Naive thymus-derived CD8-positive, alpha-beta T cell (primary cell): Measurements from ENCODE around the gene ABCF2. TPM values are rescaled to one million over a fixed set of nuclear protein-coding genes. Genes with fewer than 3 reads are reported as not detected.

ENCODE experiments used
- ATAC-seq, 2 donors: fragments of 150-1000 bp; cut with Tn5 transposase in 1 of 2; sonication (Bioruptor Pico), chemical (Tn5 transposase) in 1 of 2; 1 replicate in 1 of 2; 2 replicates in 1 of 2; pipeline ENCODE4 v1.10.0; 2021; ENCODE audit warnings: mild to moderate bottlenecking in 2 of 2, moderate library complexity in 2 of 2
- POLR2A ChIA-PET: fragments of 350-600 bp; sonication (Branson Sonifier 250); formaldehyde crosslinking; loops from one replicate; lab custom pipeline; 2021; ENCODE audit warnings: antibody characterized with exemption; lab: Charles Lee
- DNase-seq, 10 donors: peaks; one replicate each; pipeline versions ENCODE4 v3.0.0 to v3.0.0-alpha.2; 2020 to 2022
- H3K27ac Mint-ChIP-seq, 10 donors: one replicate each; pipeline ENCODE4 v1.8.0; 2020 to 2022; ENCODE audit warnings: mild to moderate bottlenecking in 10 of 10, mixed read lengths in 10 of 10, moderate library complexity in 4 of 10, inconsistent platforms in 1 of 10
- H3K27me3 Mint-ChIP-seq, 5 donors: one replicate each; pipeline ENCODE4 v1.8.0; 2021 to 2022; ENCODE audit warnings: mixed read lengths in 5 of 5
- H3K36me3 Mint-ChIP-seq, 3 donors: one replicate each; pipeline ENCODE4 v1.8.0; 2020 to 2022; ENCODE audit warnings: mixed read lengths in 3 of 3, mild to moderate bottlenecking in 2 of 3, inconsistent platforms in 1 of 3
- H3K4me1 Mint-ChIP-seq, 4 donors: one replicate each; pipeline ENCODE4 v1.8.0; 2021 to 2022; ENCODE audit warnings: mixed read lengths in 4 of 4
- H3K4me3 Mint-ChIP-seq, 10 donors: one replicate each; pipeline ENCODE4 v1.8.0; 2020 to 2022; ENCODE audit warnings: mild to moderate bottlenecking in 10 of 10, mixed read lengths in 10 of 10, moderate library complexity in 6 of 10, inconsistent platforms in 1 of 10
- H3K9me3 Mint-ChIP-seq, 9 donors: one replicate each; pipeline ENCODE4 v1.8.0; 2020 to 2022; ENCODE audit warnings: mixed read lengths in 9 of 9, mild to moderate bottlenecking in 3 of 9, inconsistent platforms in 1 of 9, moderate library complexity in 1 of 9
- polyA plus RNA-seq, 3 donors: library from polyadenylated mRNA; unstranded; fragments of 300-500 nt; fragmentation: Illumina TruSeq; gene quantifications; one replicate each; pipeline ENCODE4 v1.2.3, GENCODE V29; 2021
- total RNA-seq, 8 experiments: library from RNA in 2 of 8; stranded (reverse) in 2 of 8; gene quantifications; one replicate each; pipeline ENCODE4 v1.2.3 and lab custom pipeline; 2021 to 2026

The ABCF2 gene
- total and polyA plus RNA-seq, 5 experiments from 2014 or later: 23.0 to 40.4 (median 31.6) TPM

DNA sequence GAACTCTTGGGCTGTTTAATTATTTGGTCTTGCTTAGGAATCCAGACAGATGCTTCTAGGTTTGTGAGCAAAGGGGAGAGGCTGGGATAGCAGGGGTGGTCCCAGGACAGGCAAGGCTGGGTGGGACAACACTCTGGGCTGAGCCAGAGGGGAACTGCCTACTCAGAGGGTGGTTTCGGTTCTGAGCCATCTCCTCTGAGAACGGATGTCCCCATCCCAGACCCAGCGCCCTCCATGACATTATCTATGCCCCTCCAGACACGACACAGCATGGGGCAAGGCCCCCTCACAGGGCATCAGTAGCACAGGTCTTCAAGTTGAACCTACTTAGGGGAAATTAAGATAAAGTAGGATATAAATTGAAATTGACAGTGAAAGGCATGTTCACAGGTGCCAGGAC is 47.1 kb downstream of the ABCF2 start:
- Mint-ChIP-seq H3K4me3 (no peak overlapping the region), H3K9me3 (no peaks in the 10 kb centered on the region), H3K4me1 (no peaks in the 10 kb centered on the region), H3K27me3 (peaks cover 13 to 48% (median 17%) of the 10 kb centered on the region in 5 donors), H3K36me3 (no peaks in the 10 kb centered on the region), H3K27ac (no peak overlapping the region)
- POLR2A ChIA-PET: no interaction called here
- DNase-seq (peak in 1 of 10 donors; percentile 58), ATAC-seq (no peak)

DNA sequence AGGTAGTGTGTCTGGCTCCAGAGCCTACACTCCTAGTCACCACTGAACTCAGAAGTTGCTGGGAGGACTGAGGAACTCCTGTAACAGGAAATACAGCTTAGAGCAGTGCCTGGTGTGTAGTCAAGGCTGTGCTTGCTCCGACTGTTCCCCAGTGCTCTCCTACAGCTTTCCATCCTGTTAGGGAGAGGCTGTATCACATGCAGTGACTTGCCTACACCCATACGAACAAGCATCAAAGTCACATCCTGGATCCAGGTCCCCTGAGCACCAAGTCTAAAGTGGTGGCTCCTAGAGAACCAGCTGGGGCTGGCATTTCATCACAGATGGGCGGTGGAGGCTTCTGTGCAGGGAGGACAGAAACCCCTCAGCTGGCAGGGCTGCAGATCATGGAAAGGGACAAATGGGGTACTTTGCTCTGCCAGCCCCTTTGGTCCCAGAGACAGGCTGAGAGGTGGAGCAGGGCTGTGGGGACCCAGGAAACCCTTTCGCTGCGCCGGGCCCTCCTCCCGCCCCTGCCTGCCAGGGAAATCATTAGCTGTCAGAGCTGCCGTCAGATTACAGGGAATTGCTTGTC is 47.6 kb downstream of the ABCF2 start:
- DNase-seq: peak in 1 of 10 donors; percentile 50
- Mint-ChIP-seq H3K27me3 (peaks cover 13 to 51% (median 17%) of the 10 kb centered on the region in 5 donors), H3K9me3 (no peaks in the 10 kb centered on the region), H3K36me3 (no peaks in the 10 kb centered on the region), H3K4me1 (peaks cover 0 to 2% (median 0%) of the 10 kb centered on the region in 4 donors), H3K27ac (no peak overlapping the region), H3K4me3 (no peak overlapping the region)
- ATAC-seq: no peak
- POLR2A ChIA-PET: no interaction called here

DNA sequence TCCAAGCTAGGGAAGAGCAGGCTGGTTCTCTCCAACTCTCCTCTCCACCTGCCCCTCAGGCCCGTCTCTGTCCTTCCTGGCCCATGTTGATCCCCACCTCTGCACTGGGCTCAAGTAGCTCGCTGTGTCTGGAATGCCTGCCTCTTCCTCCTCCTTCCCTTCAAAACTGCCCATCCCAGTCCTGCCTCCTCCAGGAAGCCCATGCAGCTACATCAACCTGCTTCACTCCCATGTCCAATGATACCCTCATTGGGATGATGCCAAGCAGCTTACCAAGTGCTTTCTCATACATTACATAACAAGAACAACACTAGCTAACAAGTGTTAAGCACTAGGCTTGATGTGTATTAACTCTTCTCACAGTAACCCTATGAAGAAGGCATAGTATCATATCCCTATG is 48.2 kb downstream of the ABCF2 start:
- H3K4me3 Mint-ChIP-seq: no peak overlapping the region
- DNase-seq: peak in 1 of 10 donors; percentile 14
- POLR2A ChIA-PET: no interaction called here
- H3K27ac Mint-ChIP-seq: no peak overlapping the region
- H3K4me1 Mint-ChIP-seq: peaks cover 0 to 2% (median 0%) of the 10 kb centered on the region in 4 donors
- no peak for ATAC-seq
- H3K9me3 Mint-ChIP-seq: no peaks in the 10 kb centered on the region
- H3K36me3 Mint-ChIP-seq: no peaks in the 10 kb centered on the region
- peaks cover 13 to 55% (median 17%) of the 10 kb centered on the region in 5 donors for H3K27me3 Mint-ChIP-seq

DNA sequence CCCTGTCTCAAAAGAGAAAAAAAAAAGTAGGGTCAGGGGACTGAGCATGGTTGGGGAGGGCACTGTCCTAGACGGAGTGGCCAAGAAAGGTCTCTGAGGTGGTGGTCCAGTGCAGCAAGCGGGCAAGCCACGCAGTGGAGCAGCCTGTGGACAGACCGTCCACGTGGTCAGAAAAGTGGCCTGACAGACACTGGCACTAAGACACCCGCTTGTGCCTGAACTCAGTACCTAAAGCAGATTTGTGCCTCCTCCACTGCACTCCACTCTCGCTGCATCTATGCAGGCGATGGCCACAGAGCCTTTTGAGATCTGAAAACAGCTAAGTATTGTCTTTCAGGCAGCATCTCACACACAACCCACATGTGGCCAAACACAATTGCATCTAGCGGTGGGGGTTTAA is 48.8 kb downstream of the ABCF2 start:
- H3K9me3 Mint-ChIP-seq: no peaks in the 10 kb centered on the region
- POLR2A ChIA-PET: no interaction called here
- H3K36me3 Mint-ChIP-seq: no peaks in the 10 kb centered on the region
- no peak overlapping the region for H3K4me3 Mint-ChIP-seq
- no peak overlapping the region for H3K27ac Mint-ChIP-seq
- ATAC-seq: no peak
- peaks cover 0 to 3% (median 2%) of the 10 kb centered on the region in 4 donors for H3K4me1 Mint-ChIP-seq
- H3K27me3 Mint-ChIP-seq: peaks cover 16 to 61% (median 22%) of the 10 kb centered on the region in 5 donors
- no peak for DNase-seq

DNA sequence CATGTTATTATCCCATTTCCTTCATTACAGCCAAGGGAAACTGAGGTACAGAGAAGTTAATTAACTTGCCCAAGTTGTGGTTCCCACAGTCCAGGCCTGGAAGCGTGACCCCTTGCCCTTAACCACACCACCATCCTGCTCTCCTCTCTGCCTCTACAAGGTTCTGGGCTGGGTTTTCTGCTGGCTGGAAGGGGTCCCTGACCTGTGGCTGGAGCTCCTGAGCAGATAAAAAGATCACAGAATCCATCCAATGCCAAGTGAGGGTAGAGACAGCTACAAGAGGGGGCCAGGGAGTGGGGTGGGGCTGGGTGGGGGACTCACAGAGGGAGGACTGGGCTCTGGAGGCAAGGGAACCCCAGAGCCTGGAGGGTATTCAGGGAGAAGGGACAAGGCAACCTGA is 49.7 kb downstream of the ABCF2 start:
- Mint-ChIP-seq H3K4me3 (no peak overlapping the region), H3K27me3 (peaks cover 25 to 69% (median 29%) of the 10 kb centered on the region in 5 donors), H3K4me1 (peaks cover 4 to 13% (median 7%) of the 10 kb centered on the region in 4 donors), H3K9me3 (no peaks in the 10 kb centered on the region), H3K27ac (no peak overlapping the region), H3K36me3 (no peaks in the 10 kb centered on the region)
- POLR2A ChIA-PET: no interaction called here
- ATAC-seq (no peak), DNase-seq (no peak)

DNA sequence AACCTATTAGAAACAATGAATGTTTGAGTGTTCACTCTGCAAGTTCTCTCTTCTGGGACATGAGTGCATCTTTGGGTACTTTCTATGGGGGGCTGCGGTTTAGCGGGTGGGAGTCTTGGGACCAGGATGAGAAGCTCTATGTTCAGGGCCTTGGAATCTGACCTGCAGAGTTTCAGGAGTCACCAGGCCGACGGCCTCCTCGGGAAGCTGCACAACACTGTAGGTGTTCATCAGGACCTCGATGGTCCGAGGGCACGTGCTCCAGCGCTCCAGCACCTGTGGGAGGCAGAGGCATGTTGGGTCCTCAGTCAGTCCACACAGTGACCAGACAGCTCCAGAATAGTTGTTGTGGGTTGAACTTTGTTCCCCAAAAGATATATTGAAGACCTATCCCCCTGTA is 50.6 kb downstream of the ABCF2 start:
- ATAC-seq: no peak

DNA sequence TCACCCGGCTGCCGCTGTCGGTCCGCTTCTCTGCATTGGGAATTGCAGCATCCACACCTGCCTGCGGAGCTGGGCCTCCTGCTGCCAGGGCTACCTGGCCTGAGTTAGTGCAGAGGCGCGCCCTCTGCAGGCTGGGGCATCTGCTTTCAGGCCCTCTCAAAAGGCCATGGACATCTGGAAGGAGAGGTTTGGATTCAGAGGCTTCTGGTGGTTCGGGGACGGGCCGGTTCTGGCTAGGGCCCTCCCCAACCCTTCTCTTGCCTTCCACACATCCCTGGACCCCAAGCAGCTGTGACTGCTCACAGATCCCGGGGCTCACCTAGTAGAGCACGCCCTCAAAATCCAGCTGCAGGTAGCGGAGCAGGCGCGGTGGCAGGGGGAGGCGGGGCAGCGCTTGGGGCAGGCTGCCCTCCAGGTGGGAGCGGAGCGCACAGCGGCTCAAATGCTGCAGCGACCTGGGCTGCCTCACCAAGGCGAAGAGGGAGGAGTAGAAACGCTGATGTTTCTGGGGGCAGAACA is 51.2 kb downstream of the ABCF2 start:
- Mint-ChIP-seq H3K4me1 (peaks cover 6 to 14% (median 7%) of the 10 kb centered on the region in 4 donors), H3K27me3 (peaks cover 31 to 72% (median 35%) of the 10 kb centered on the region in 5 donors), H3K36me3 (no peaks in the 10 kb centered on the region), H3K9me3 (no peaks in the 10 kb centered on the region), H3K27ac (peak overlapping the region in 1 of 10 donors; percentile 18), H3K4me3 (no peak overlapping the region)
- POLR2A ChIA-PET: no interaction called here
- DNase-seq (no peak), ATAC-seq (no peak)

More for the DNA sequence above, 50.6 kb downstream of the ABCF2 start:
- no peaks in the 10 kb centered on the region for H3K9me3 Mint-ChIP-seq
- no peak overlapping the region for H3K4me3 Mint-ChIP-seq
- DNase-seq: no peak
- POLR2A ChIA-PET: no interaction called here
- H3K27ac Mint-ChIP-seq: no peak overlapping the region
- H3K27me3 Mint-ChIP-seq: peaks cover 27 to 66% (median 31%) of the 10 kb centered on the region in 5 donors
- peaks cover 6 to 14% (median 7%) of the 10 kb centered on the region in 4 donors for H3K4me1 Mint-ChIP-seq
- no peaks in the 10 kb centered on the region for H3K36me3 Mint-ChIP-seq

DNA sequence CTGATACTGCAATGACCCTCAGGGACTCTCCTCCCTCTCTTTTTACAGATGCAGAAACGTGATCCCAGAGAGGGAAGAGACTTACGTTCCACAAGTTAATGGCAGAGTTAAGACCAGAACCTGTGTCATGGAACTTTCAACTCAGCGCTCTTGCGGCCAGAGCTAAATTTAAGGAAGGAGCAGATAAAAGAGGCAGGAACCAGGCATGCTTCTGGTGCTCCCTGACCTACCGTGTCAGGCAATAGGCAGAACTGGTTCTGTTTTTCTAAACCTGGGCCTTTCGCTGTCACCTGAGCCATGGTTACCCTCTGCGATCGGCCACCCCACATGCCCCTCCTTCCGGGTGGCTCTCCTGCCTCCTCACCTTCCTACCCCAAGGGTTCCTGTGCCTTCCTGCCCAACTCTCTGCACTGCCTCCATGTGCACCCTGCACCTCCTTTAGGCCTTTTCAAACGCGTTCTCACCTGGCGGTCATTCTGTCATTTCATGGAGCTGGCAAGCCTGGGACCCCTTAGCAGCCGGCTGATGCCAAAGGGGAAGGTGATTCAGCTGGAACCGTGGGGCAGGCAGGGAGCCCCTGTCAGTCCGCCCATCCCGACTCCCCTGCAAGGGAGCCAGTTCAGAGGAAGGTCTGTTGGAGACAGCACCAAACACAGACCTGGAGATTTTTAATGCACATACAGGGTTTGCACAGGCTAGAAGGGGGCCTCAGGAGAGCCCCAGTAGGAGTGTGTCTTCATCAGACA is 51.8 kb downstream of the ABCF2 start:
- Mint-ChIP-seq H3K27me3 (peaks cover 30 to 75% (median 35%) of the 10 kb centered on the region in 5 donors), H3K36me3 (no peaks in the 10 kb centered on the region), H3K9me3 (no peaks in the 10 kb centered on the region), H3K4me1 (peaks cover 6 to 14% (median 7%) of the 10 kb centered on the region in 4 donors), H3K27ac (no peak overlapping the region), H3K4me3 (no peak overlapping the region)
- ATAC-seq: no peak
- DNase-seq: no peak
- POLR2A ChIA-PET: no interaction called here

DNA sequence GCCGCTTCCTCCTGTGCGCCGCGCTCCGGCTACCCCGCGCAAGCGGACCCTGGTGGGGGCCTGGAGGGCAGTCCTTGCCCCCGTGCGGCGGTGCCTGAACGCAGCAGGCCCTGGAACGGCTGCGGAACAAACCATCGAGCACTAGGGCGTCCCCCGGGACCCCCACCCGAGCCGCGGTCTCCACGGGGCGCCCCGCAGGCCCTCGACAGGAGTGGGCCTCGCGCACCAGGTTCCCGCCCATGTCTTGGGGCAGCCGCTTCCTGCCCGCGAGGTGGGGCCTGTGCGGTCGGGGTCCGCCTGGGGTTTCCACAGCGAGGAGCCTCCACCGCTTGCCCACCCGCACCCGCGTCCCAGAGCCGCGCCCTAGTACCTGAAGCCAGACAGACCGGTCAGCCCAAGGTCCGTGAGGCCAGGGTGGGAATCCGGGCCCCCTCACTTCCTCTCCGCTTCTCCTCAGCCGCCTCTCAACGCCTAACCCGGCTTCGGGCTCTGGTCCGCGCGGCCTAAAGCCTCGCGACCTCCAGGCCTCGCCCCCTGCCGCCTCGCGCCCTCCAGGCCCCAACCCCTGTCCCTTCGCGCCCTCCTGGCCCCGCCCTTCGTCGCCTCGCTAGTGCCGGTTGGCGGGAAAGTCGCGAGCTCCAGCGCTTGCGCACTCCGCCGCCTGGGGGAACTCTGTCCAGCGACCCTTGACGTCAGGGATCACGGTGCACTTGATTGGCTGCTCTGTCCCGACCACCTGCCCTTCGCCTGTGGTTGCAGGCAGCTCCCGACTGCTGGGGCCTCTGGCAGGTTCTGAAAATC is 52.6 kb downstream of the ABCF2 start:
- H3K36me3 Mint-ChIP-seq: no peaks in the 10 kb centered on the region
- POLR2A ChIA-PET: no interaction called here
- peaks cover 6 to 14% (median 7%) of the 10 kb centered on the region in 4 donors for H3K4me1 Mint-ChIP-seq
- peak in 4 of 10 donors; percentile 26 to 69 (median 33) for DNase-seq
- no peak overlapping the region for H3K27ac Mint-ChIP-seq
- no peaks in the 10 kb centered on the region for H3K9me3 Mint-ChIP-seq
- peaks cover 32 to 82% (median 39%) of the 10 kb centered on the region in 5 donors for H3K27me3 Mint-ChIP-seq
- H3K4me3 Mint-ChIP-seq: peak overlapping the region in 1 of 10 donors; percentile 10
- ATAC-seq: peak; percentile 27 to 45

DNA sequence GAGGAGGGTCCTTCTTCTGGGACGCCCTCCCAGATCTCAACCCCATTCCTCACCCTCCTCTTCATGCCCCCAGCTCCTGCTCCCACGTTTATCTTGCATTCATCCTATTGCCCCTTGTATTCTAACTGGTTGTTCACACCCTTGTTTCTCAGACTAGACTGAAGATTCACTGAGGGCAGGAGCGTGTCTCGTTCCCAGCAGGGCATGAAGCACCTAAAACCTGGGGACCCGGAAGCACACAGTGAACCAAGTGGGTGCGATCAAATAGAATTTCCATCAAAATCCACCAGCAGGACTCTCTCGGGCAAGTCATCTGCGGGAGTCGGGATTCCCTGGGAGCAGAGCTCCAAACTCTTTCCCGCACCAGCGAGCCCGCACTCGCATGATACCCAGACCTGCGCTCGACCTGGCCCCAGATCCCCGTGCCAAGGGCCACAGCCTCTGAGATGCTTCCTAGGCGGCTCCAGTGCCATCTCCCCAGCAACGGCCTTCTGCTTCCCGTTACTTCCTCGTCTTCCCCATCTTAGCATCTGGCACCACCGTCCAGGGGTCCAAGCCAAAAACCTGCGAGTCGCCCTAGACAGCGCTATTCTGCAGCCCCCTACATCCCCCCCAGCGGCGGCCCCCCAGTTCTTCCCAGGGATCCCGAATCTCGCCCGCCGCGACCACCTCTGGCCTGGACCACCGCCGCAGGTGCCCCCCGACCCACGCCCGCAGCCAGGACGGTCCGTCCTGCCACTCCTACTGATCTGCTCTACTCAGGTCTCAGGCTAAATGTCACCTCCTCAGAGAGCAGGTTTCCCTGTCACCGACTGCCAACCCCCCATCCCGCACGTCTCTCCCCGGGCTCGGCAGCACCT is 53.4 kb downstream of the ABCF2 start:
- Mint-ChIP-seq H3K27me3 (peaks cover 36 to 83% (median 45%) of the 10 kb centered on the region in 5 donors), H3K4me1 (peaks cover 7 to 17% (median 8%) of the 10 kb centered on the region in 4 donors), H3K9me3 (no peaks in the 10 kb centered on the region), H3K27ac (peak overlapping the region in 2 of 10 donors; percentile 39 to 59), H3K36me3 (no peaks in the 10 kb centered on the region), H3K4me3 (no peak overlapping the region)
- DNase-seq: no peak
- ATAC-seq: no peak
- POLR2A ChIA-PET: no interaction called here

DNA sequence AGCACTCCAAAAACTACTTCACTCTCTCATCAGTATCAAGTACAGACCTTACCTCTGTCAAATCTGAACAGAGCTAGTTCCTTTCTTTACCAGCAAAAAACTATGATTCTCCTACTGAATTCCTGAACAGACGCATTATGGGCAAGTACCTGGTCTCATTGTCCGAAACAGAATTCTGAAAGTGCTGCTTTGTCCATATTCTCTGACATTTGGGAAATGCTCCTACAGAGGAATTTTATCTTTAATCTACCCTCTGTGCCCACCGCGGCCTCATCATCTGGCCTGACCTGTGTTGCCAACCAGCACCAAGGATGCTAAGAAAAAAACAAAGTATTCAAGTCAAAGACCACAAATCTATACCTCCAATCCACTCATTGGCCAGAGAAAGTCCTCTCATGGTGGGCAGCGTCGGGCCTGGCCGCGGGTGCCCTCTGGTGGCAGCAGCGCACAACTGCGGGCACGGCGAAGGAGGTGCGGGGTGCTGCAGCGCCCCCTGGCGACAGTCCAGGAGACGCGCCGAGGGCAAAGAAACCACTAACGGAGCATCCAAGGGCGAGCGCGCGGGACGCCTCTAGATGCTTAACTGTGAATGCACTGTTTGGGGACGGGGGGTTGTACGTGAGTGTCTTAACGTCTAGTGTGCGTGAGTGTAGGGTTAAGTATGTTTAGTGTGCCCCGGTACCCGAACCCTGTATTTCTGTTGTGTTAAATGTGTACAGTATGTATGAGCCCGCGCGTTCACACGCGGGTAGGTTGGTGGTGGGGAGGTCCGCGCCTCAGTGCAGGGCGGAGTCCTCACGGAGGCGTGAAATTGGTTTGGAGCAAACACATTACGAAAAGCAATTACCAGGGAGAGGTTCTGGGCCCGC is 54.5 kb downstream of the ABCF2 start:
- H3K27ac Mint-ChIP-seq: peak overlapping the region in 3 of 10 donors; percentile 31 to 86 (median 57)
- no peaks in the 10 kb centered on the region for H3K9me3 Mint-ChIP-seq
- peaks cover 10 to 23% (median 11%) of the 10 kb centered on the region in 4 donors for H3K4me1 Mint-ChIP-seq
- DNase-seq (peak; percentile 61 to 88 (median 80)), ATAC-seq (peak; percentile 75 to 78)
- H3K36me3 Mint-ChIP-seq: no peaks in the 10 kb centered on the region
- H3K27me3 Mint-ChIP-seq: peaks cover 40 to 82% (median 47%) of the 10 kb centered on the region in 5 donors
- H3K4me3 Mint-ChIP-seq: peak overlapping the region in 1 of 10 donors; percentile 42
- POLR2A ChIA-PET: no interaction called here
